ENCODE data around the gene PTGER2.

Gene PTGER2

GRCh38 chr14:52296378-52296777 lies 17.7 kb upstream of the PTGER2 start:
- TF ChIP-seq RAD21 (IDR thresholded peaks at IDR 0.05; ENCODE audit: low read depth) (no peak), FOXM1 (IDR thresholded peaks at IDR 0.05; ENCODE audit: borderline replicate concordance, low read depth) (no peak), REST (IDR thresholded peaks at IDR 0.05; ENCODE audit: low read depth) (no peak), TCF12 (IDR thresholded peaks at IDR 0.05; ENCODE audit: low read depth) (no peak), CEBPB (IDR thresholded peaks at IDR 0.05) (no peak), MAX (IDR thresholded peaks at IDR 0.05) (no peak), TEAD4 (IDR thresholded peaks at IDR 0.05) (no peak), NFIC (IDR thresholded peaks at IDR 0.05) (no peak), ZBTB7A (IDR thresholded peaks at IDR 0.05; ENCODE audit: low read depth) (no peak), CREB1 (IDR thresholded peaks at IDR 0.05; ENCODE audit: low read depth) (no peak)

- no peak for TF ChIP-seq TCF12 (IDR thresholded peaks at IDR 0.05; ENCODE audit: low read depth)
- no peak for TF ChIP-seq YY1 (IDR thresholded peaks at IDR 0.05; ENCODE audit: low read depth)
- no peak for TF ChIP-seq FOXM1 (IDR thresholded peaks at IDR 0.05; ENCODE audit: borderline replicate concordance, low read depth)
- TF ChIP-seq REST (IDR thresholded peaks at IDR 0.05; ENCODE audit: low read depth) = no peak
- no peak for TF ChIP-seq MAX (IDR thresholded peaks at IDR 0.05)
- TF ChIP-seq ZBTB7A (IDR thresholded peaks at IDR 0.05; ENCODE audit: low read depth) = no peak
- TF ChIP-seq RAD21 (IDR thresholded peaks at IDR 0.05; ENCODE audit: low read depth) = no peak
- TF ChIP-seq USF1 (IDR thresholded peaks at IDR 0.05) = no peak
- no peak for TF ChIP-seq CREB1 (IDR thresholded peaks at IDR 0.05; ENCODE audit: low read depth)
- TF ChIP-seq EGR1 (IDR thresholded peaks at IDR 0.05) = no peak
- TF ChIP-seq CEBPB (IDR thresholded peaks at IDR 0.05) = no peak
Observed at GRCh38 chr14:52298795-52299194, 15.3 kb upstream of the PTGER2 start.

- TF ChIP-seq RAD21 (IDR thresholded peaks at IDR 0.05; ENCODE audit: low read depth) = peak; percentile 77
- TF ChIP-seq FOXM1 (IDR thresholded peaks at IDR 0.05; ENCODE audit: borderline replicate concordance, low read depth) = no peak
- TF ChIP-seq TEAD4 (IDR thresholded peaks at IDR 0.05) = no peak
- no peak for TF ChIP-seq MAX (IDR thresholded peaks at IDR 0.05)
- peak; percentile 88 for TF ChIP-seq CEBPB (IDR thresholded peaks at IDR 0.05)
Observed at GRCh38 chr14:52299692-52300278, 14.3 kb upstream of the PTGER2 start.

- TF ChIP-seq TCF12 (IDR thresholded peaks at IDR 0.05; ENCODE audit: low read depth) (no peak), EGR1 (IDR thresholded peaks at IDR 0.05) (no peak), CREB1 (IDR thresholded peaks at IDR 0.05; ENCODE audit: low read depth) (no peak), NFIC (IDR thresholded peaks at IDR 0.05) (no peak), MAX (IDR thresholded peaks at IDR 0.05) (no peak), FOXM1 (IDR thresholded peaks at IDR 0.05; ENCODE audit: borderline replicate concordance, low read depth) (no peak), TAF1 (IDR thresholded peaks at IDR 0.05; ENCODE audit: low read depth) (no peak), TEAD4 (IDR thresholded peaks at IDR 0.05) (no peak), RAD21 (IDR thresholded peaks at IDR 0.05; ENCODE audit: low read depth) (no peak), USF1 (IDR thresholded peaks at IDR 0.05) (no peak), CEBPB (IDR thresholded peaks at IDR 0.05) (no peak), EP300 (IDR thresholded peaks at IDR 0.05; ENCODE audit: borderline replicate concordance) (no peak), REST (IDR thresholded peaks at IDR 0.05; ENCODE audit: low read depth) (no peak), YY1 (IDR thresholded peaks at IDR 0.05; ENCODE audit: low read depth) (no peak), ZBTB7A (IDR thresholded peaks at IDR 0.05; ENCODE audit: low read depth) (no peak)
Observed at GRCh38 chr14:52303236-52303635, 10.9 kb upstream of the PTGER2 start.

All from Ishikawa (cell line).